Tibial nerve (tissue), 4 donors: ENCODE measurements around the gene ABR.

Source experiments
- EP300 ChIP-seq, 2 donors: sonication (generic); formaldehyde crosslinking; IDR thresholded peaks; one replicate each; pipeline ENCODE4 v1.6.1; 2017; ENCODE audit warnings: antibody characterized with exemption in 2 of 2, mild to moderate bottlenecking in 1 of 2
- POLR2A ChIP-seq, 2 donors: fragments of 450-650 bp; IDR thresholded peaks; one replicate each; pipeline ENCODE4 v1.6.1; 2017; ENCODE audit warnings: antibody characterized with exemption in 2 of 2, mild to moderate bottlenecking in 2 of 2, moderate library complexity in 2 of 2
- TF ChIP-seq, protein P1 (sequence below), 5 experiments: fragments of 200-600 bp in 3 of 5; fragments of 450-650 bp in 2 of 5; sonication (generic) in 3 of 5; IDR thresholded peaks; one replicate each; pipeline ENCODE4 v1.5.1; 2016 to 2019; ENCODE audit warnings: antibody characterized with exemption in 5 of 5, mild to moderate bottlenecking in 3 of 5, moderate library complexity in 2 of 5

DNA sequence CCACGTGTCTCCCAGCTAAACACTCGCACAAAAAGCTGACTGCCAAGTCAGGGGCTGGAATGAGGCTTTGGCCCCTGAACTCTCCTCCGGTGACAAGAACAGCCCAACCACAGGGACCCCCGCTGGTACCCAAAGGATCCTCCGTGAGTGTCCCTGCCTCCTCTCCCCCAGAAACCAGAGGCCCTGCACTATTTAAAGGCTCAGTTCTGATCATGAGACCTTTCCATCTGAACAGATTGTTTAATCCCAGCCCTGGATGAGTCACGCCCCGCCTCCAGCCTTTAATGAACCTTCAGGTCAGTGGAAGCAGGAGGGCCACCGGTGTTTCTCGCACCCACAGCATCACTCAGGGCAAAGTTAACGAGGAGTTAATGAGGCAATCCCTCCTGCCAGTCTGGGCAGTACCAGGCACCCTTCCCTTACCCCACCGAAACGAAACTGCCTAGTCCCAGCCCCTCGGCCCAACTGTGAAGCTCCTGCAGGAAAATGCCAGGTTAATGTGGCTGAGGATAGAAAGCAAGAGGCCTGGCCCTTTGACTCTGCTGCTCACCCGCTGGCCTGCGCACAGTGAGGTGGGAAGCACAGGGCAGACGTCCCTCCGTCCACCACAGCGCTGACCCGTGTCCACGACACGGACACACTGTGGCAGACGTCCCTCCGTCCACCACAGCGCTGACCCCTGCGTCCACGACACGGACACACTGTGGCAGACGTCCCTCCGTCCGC is 150.4 kb downstream of the ABR start:
- TF ChIP-seq, protein P1, sequence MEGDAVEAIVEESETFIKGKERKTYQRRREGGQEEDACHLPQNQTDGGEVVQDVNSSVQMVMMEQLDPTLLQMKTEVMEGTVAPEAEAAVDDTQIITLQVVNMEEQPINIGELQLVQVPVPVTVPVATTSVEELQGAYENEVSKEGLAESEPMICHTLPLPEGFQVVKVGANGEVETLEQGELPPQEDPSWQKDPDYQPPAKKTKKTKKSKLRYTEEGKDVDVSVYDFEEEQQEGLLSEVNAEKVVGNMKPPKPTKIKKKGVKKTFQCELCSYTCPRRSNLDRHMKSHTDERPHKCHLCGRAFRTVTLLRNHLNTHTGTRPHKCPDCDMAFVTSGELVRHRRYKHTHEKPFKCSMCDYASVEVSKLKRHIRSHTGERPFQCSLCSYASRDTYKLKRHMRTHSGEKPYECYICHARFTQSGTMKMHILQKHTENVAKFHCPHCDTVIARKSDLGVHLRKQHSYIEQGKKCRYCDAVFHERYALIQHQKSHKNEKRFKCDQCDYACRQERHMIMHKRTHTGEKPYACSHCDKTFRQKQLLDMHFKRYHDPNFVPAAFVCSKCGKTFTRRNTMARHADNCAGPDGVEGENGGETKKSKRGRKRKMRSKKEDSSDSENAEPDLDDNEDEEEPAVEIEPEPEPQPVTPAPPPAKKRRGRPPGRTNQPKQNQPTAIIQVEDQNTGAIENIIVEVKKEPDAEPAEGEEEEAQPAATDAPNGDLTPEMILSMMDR (IDR thresholded peaks at IDR 0.05), result no peak
- TF ChIP-seq EP300 (IDR thresholded peaks at IDR 0.05), result peak in 1 of 2 donors; percentile 42
- no peak for TF ChIP-seq POLR2A (IDR thresholded peaks at IDR 0.05)
